Activated CD4-positive, alpha-beta T cell treated with anti-CD3 and anti-CD28 coated beads, Interleukin-2, Interleukin-6, amounts not matched to agents 100 ng/mL and 50 ng/mL, durations not matched to agents 16 hours and 8 hours (primary cell): ENCODE measurements around the gene NUP205.
"Not testable (repeated sequence)": the region's sequence is repeated elsewhere in the genome, so short reads cannot be mapped to it uniquely, and the experiment has no call there.

Experiments
- DNase-seq: peaks from one replicate; pipeline ENCODE4 v3.0.0-alpha.2; 2020

Gene NUP205

GRCh38 chr7:135668852-135669395, 111.2 kb downstream of the NUP205 start:
- DNase-seq: not testable (repeated sequence)

GRCh38 chr7:135669774-135670173, 112.1 kb downstream of the NUP205 start:
- DNase-seq: no peak

- DNase-seq: no peak
Observed at GRCh38 chr7:135670179-135670578, 112.5 kb downstream of the NUP205 start.

GRCh38 chr7:135672560-135673359, 115.0 kb downstream of the NUP205 start:
- peak; percentile 47 for DNase-seq

GRCh38 chr7:135673360-135673706, 115.6 kb downstream of the NUP205 start:
- DNase-seq: no peak

GRCh38 chr7:135678612-135679575, 121.2 kb downstream of the NUP205 start:
- DNase-seq: no peak

- DNase-seq: no peak
Observed at GRCh38 chr7:135681762-135682161, 124.0 kb downstream of the NUP205 start.

GRCh38 chr7:135682191-135682590, 124.5 kb downstream of the NUP205 start:
- no peak for DNase-seq

- no peak for DNase-seq
Observed at GRCh38 chr7:135683609-135684008, 125.9 kb downstream of the NUP205 start.

GRCh38 chr7:135684136-135684535, 126.4 kb downstream of the NUP205 start:
- DNase-seq: no peak

- DNase-seq: no peak
Observed at GRCh38 chr7:135684699-135685098, 127.0 kb downstream of the NUP205 start.

GRCh38 chr7:135685306-135686084, 127.8 kb downstream of the NUP205 start:
- DNase-seq: no peak

- no peak for DNase-seq
Observed at GRCh38 chr7:135687466-135687865, 129.7 kb downstream of the NUP205 start.

GRCh38 chr7:135690566-135690965, 132.8 kb downstream of the NUP205 start:
- no peak for DNase-seq

GRCh38 chr7:135692055-135692454, 134.3 kb downstream of the NUP205 start:
- no peak for DNase-seq

- DNase-seq: not testable (repeated sequence)
Observed at GRCh38 chr7:135692606-135693005, 134.9 kb downstream of the NUP205 start.

GRCh38 chr7:135693558-135693957, 135.8 kb downstream of the NUP205 start:
- no peak for DNase-seq

- DNase-seq: no peak
Observed at GRCh38 chr7:135697276-135698049, 139.7 kb downstream of the NUP205 start.
